Karpas-422 (cell line): ENCODE data around the gene PRKN. TPM values are rescaled to one million over a fixed set of nuclear protein-coding genes. Genes with fewer than 3 reads are reported as not detected.
"Not testable (repeated sequence)": the region's sequence is repeated elsewhere in the genome, so short reads cannot be mapped to it uniquely, and the experiment has no call there.

ENCODE experiments used
- DNase-seq: peaks from one replicate; pipeline ENCODE4 v3.0.0-alpha.2; 2015
- H2AFZ ChIP-seq: fragments of 200-600 bp; sonication (generic); 2 replicates; pipeline ENCODE4 v1.6.1; 2014; ENCODE audit warnings: antibody characterized with exemption, low read length, mixed read lengths
- H3K27ac ChIP-seq: fragments of 200-600 bp; sonication (generic); 2 replicates; pipeline ENCODE4 v1.5.1; 2014; ENCODE audit warnings: mild to moderate bottlenecking, low read length, moderate library complexity
- H3K27me3 ChIP-seq: fragments of 200-600 bp; sonication (generic); 2 replicates; pipeline ENCODE4 v1.6.1; 2014; ENCODE audit warnings: low read length, mixed read lengths
- H3K36me3 ChIP-seq: fragments of 200-600 bp; sonication (generic); 2 replicates; pipeline ENCODE4 v1.6.1; 2014; ENCODE audit warnings: low read length, mixed read lengths; ENCODE audit not compliant: insufficient read depth
- H3K4me1 ChIP-seq: fragments of 200-600 bp; sonication (generic); 2 replicates; pipeline ENCODE4 v1.6.1; 2014; ENCODE audit warnings: mild to moderate bottlenecking, low read length, mixed read lengths
- H3K4me2 ChIP-seq: fragments of 200-600 bp; sonication (generic); 2 replicates; pipeline ENCODE4 v1.6.1; 2014; ENCODE audit warnings: low read length, low read depth, mild to moderate bottlenecking; ENCODE audit not compliant: poor library complexity, severe bottlenecking
- H3K4me3 ChIP-seq: fragments of 200-600 bp; sonication (generic); 2 replicates; pipeline ENCODE4 v1.5.1; 2014; ENCODE audit warnings: mild to moderate bottlenecking, antibody characterized with exemption, low read length, mixed read lengths
- H3K79me2 ChIP-seq: fragments of 200-600 bp; sonication (generic); 2 replicates; pipeline ENCODE4 v1.6.1; 2014; ENCODE audit warnings: mild to moderate bottlenecking, low read length, mixed read lengths
- H3K9ac ChIP-seq: fragments of 200-600 bp; sonication (generic); 2 replicates; pipeline ENCODE4 v1.6.0; 2014; ENCODE audit warnings: low read length
- H3K9me2 ChIP-seq: fragments of 200-600 bp; sonication (generic), shearing (Covaris generic); replicated peaks from 2 replicates; pipeline ENCODE4 v1.6.0; 2014; ENCODE audit warnings: mild to moderate bottlenecking, low read length, moderate library complexity; ENCODE audit not compliant: insufficient read depth
- H3K9me3 ChIP-seq: fragments of 300-700, 200-600 bp; sonication (generic); 2 replicates; pipeline ENCODE4 v1.6.1; 2014; ENCODE audit warnings: low read length, mixed read lengths
- H4K20me1 ChIP-seq: fragments of 200-600 bp; sonication (generic); 2 replicates; pipeline ENCODE4 v1.6.1; 2014; ENCODE audit warnings: mild to moderate bottlenecking, antibody characterized with exemption, low read length, low read depth; ENCODE audit not compliant: insufficient read depth
- total RNA-seq: library from RNA; depleted of rRNA; stranded (reverse); fragments of >200 nt; shearing (Covaris generic); gene quantifications from 2 replicates; pipeline ENCODE4 v1.2.3, GENCODE V29; 2014; ENCODE audit warnings: low replicate concordance

PRKN gene
- total RNA-seq, 1 experiment from 2014 or later, result not detected

- not testable (repeated sequence) for H3K79me2 ChIP-seq, H3K4me2 ChIP-seq, H2AFZ ChIP-seq, H3K4me3 ChIP-seq, H4K20me1 ChIP-seq, DNase-seq, H3K27ac ChIP-seq, H3K36me3 ChIP-seq, H3K9me2 ChIP-seq, H3K9me3 ChIP-seq, H3K27me3 ChIP-seq, H3K4me1 ChIP-seq, H3K9ac ChIP-seq
These were observed 1412.2 kb downstream of the PRKN start for GRCh38 chr6:161315246-161315917.

- not testable (repeated sequence) for H3K27me3 ChIP-seq, H3K79me2 ChIP-seq, H3K4me3 ChIP-seq, H3K9me3 ChIP-seq, H3K9me2 ChIP-seq, H3K4me1 ChIP-seq, H3K4me2 ChIP-seq, H3K9ac ChIP-seq, DNase-seq, H3K36me3 ChIP-seq, H4K20me1 ChIP-seq, H3K27ac ChIP-seq, H2AFZ ChIP-seq
These were observed 1412.9 kb downstream of the PRKN start for GRCh38 chr6:161314541-161315245.

- H3K36me3 ChIP-seq, result no peaks in the 10 kb centered on the region
- no peaks in the 10 kb centered on the region for H3K9me2 ChIP-seq
- H3K27ac ChIP-seq, result no peak overlapping the region
- H3K27me3 ChIP-seq, result no peaks in the 10 kb centered on the region
- no peaks in the 10 kb centered on the region for H3K9me3 ChIP-seq
- no peak overlapping the region for H2AFZ ChIP-seq
- H3K79me2 ChIP-seq, result no peaks in the 10 kb centered on the region
- H4K20me1 ChIP-seq, result no peaks in the 10 kb centered on the region
- H3K4me1 ChIP-seq, result no peaks in the 10 kb centered on the region
- no peak overlapping the region for H3K4me2 ChIP-seq
- no peak overlapping the region for H3K9ac ChIP-seq
- H3K4me3 ChIP-seq, result no peak overlapping the region
- no peak for DNase-seq
These were observed 1413.5 kb downstream of the PRKN start for GRCh38 chr6:161313940-161314509.

- H3K4me1 ChIP-seq, H3K4me2 ChIP-seq: not testable (repeated sequence)
These were observed 1414.1 kb downstream of the PRKN start for GRCh38 chr6:161313475-161313874.

GRCh38 chr6:161309774-161310173 is 1417.8 kb downstream of the PRKN start:
- not testable (repeated sequence) for H3K36me3 ChIP-seq, H3K27me3 ChIP-seq, H3K4me2 ChIP-seq, H3K27ac ChIP-seq, H2AFZ ChIP-seq, DNase-seq, H3K9me3 ChIP-seq, H3K4me1 ChIP-seq, H3K9me2 ChIP-seq, H4K20me1 ChIP-seq, H3K9ac ChIP-seq, H3K79me2 ChIP-seq, H3K4me3 ChIP-seq

More at GRCh38 chr6:161313475-161313874, 1414.1 kb downstream of the PRKN start:
- not testable (repeated sequence) for H3K9me2 ChIP-seq, H3K4me3 ChIP-seq, H3K27ac ChIP-seq, H3K36me3 ChIP-seq, H3K9me3 ChIP-seq, H3K79me2 ChIP-seq, DNase-seq, H3K27me3 ChIP-seq, H4K20me1 ChIP-seq, H2AFZ ChIP-seq, H3K9ac ChIP-seq

GRCh38 chr6:161308075-161308655 is 1419.4 kb downstream of the PRKN start:
- no peaks in the 10 kb centered on the region for H3K9me2 ChIP-seq
- no peak overlapping the region for H3K4me2 ChIP-seq
- H3K9ac ChIP-seq, result no peak overlapping the region
- no peaks in the 10 kb centered on the region for H3K27me3 ChIP-seq
- DNase-seq, result no peak
- no peaks in the 10 kb centered on the region for H4K20me1 ChIP-seq
- no peaks in the 10 kb centered on the region for H3K79me2 ChIP-seq
- H3K9me3 ChIP-seq, result no peaks in the 10 kb centered on the region
- H3K36me3 ChIP-seq, result no peaks in the 10 kb centered on the region
- no peak overlapping the region for H3K27ac ChIP-seq
- no peak overlapping the region for H2AFZ ChIP-seq
- H3K4me3 ChIP-seq, result no peak overlapping the region
- no peaks in the 10 kb centered on the region for H3K4me1 ChIP-seq

- Histone ChIP-seq H3K9ac (no peak overlapping the region), H3K9me2 (no peaks in the 10 kb centered on the region), H3K27ac (no peak overlapping the region), H3K9me3 (no peaks in the 10 kb centered on the region), H4K20me1 (no peaks in the 10 kb centered on the region), H3K4me2 (no peak overlapping the region), H3K27me3 (no peaks in the 10 kb centered on the region), H2AFZ (no peak overlapping the region), H3K4me1 (no peaks in the 10 kb centered on the region), H3K36me3 (no peaks in the 10 kb centered on the region), H3K4me3 (no peak overlapping the region), H3K79me2 (no peaks in the 10 kb centered on the region)
- no peak for DNase-seq
These were observed 1421.7 kb downstream of the PRKN start for GRCh38 chr6:161305860-161306259.

GRCh38 chr6:161303628-161304340 is 1423.8 kb downstream of the PRKN start:
- Histone ChIP-seq H3K79me2 (no peaks in the 10 kb centered on the region), H3K9me3 (no peaks in the 10 kb centered on the region), H3K27me3 (no peaks in the 10 kb centered on the region), H3K9me2 (no peaks in the 10 kb centered on the region), H2AFZ (no peak overlapping the region), H3K36me3 (no peaks in the 10 kb centered on the region), H3K4me1 (no peaks in the 10 kb centered on the region), H4K20me1 (no peaks in the 10 kb centered on the region), H3K4me3 (no peak overlapping the region), H3K27ac (no peak overlapping the region), H3K4me2 (no peak overlapping the region), H3K9ac (no peak overlapping the region)
- no peak for DNase-seq
